Superior temporal gyrus (tissue), 1 donor: ENCODE results near the gene APBA2.
A peak's percentile ranks its signal among the peaks of the same experiment; 100 is the strongest.

ENCODE experiments used
- DNase-seq: peaks from one replicate; pipeline ENCODE4 v3.0.0-alpha.2; 2016; ENCODE audit errors: extremely low spot score

APBA2 gene

GRCh38 chr15:28896951-28897350 lies 11.2 kb downstream of the APBA2 start:
- DNase-seq = peak; percentile 43

DNA sequence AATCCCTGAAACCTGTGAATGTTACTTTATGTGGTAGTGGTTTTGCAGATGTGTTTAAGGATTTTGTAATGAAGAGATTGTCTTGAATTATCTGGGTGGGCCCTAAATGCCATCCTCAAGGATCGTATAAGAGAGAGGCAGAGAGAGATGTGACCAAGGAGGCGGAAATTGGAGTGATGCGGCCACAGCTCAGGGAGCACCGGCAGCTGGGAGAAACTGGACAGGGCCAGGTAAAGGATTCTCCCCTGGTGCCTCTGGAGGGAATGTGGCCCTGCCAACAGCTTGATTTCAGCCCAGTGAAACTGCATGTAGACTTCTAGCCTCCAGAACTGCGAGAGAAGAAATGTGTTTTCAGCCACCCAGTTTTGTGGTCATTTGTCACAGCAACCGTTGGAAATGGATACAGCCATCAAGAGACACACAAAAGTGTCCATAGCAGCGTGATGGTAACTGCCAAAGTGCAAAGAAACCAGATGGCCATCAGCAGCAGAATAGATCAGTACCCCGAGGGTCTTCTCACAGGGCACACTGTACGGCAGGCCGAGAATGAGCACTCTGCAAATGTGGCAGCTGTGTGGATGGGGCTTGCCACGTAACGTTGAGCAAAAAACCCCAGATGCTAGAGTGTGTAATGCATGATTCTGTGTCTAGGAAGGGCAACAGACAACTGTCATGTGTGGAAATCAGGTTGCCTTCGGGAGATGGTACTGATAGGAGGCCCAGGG lies 12.2 kb downstream of the APBA2 start:
- DNase-seq = no peak

DNA sequence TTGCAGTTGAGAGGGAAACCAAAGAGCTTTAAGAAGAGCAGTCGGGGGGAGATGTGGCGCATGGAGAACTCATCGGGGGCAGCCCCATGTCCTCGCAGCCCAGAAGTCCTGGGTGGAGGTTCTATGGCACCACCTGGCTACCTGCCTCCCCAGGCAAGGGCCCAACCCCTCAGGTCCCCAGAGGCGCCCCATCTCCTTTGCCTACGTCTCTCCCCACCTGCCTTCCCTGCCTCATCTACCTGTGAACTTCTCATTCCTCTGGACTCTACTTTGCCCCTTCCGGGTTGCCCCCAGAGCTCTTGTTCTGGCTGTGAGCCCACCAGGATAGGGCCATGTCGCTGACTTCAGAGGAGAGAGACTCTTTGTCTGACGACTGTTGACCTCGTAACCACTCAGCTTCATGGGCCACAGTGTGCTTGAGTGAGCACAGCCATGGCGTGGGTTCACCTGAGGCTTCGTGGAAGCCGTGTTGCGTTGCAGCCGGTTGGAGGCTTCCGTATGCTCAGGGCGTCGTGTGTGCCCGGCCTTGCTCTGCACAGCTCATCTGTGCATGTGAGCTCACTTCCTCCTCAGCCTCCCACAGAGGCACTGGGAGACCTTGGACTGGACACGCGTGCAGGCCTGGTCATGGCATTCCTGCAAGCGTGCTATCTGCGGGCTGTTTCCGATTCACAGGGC lies 13.4 kb downstream of the APBA2 start:
- DNase-seq = no peak

GRCh38 chr15:28900041-28900891 lies 14.5 kb downstream of the APBA2 start:
- no peak for DNase-seq

DNA sequence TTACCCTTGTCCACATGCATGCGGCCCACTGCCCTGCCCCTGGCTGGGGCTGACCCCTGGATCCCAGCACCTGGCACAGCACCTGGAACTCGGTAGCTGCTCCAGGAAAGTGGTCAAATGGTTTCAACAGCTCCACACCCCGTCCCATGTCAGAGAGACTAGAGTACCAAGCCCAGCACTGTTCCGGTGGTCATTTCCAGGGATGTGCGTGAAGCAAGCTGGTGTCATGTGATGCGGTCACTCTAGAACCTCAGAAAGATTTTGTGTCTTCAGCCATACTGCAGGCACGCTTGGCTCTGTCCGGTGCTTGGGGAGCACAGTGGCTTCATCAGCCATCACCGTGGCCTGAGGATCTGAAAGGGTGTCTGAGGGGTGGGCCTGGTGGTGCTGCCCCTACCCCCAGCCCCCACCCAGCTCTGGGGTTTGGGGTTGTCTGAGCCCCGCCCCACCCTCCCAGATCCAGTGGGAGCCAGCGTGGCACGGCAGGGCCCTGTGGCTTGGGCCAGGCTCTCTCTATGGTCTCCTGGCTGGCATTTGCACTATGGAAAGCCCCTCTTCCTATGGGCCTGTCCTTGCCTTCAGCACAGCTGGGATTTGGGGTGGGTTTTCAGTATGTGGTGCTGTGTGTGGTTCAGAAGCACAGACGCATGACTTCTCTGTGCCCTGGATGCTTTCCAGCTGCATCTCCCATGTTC lies 15.3 kb downstream of the APBA2 start:
- no peak for DNase-seq

DNA sequence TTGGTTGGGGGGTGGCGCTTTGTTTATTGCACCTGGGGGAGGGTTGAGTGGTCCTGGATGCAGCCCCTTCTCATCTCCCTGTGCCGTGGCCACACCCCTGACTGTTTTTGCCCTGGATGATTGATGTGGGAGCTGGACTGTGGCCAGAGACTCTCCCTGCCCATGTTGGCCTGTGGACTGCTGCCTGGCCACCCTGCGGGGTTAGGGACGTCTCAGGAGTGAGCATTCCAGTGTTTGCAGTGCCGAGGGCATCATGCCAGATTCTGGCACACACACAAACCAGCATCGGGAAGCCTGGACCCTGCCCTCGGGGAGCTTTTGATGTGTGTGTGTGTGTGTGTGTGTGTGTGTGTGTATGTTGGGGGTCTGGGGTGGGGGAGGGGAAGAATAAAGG lies 15.8 kb downstream of the APBA2 start:
- DNase-seq = no peak

DNA sequence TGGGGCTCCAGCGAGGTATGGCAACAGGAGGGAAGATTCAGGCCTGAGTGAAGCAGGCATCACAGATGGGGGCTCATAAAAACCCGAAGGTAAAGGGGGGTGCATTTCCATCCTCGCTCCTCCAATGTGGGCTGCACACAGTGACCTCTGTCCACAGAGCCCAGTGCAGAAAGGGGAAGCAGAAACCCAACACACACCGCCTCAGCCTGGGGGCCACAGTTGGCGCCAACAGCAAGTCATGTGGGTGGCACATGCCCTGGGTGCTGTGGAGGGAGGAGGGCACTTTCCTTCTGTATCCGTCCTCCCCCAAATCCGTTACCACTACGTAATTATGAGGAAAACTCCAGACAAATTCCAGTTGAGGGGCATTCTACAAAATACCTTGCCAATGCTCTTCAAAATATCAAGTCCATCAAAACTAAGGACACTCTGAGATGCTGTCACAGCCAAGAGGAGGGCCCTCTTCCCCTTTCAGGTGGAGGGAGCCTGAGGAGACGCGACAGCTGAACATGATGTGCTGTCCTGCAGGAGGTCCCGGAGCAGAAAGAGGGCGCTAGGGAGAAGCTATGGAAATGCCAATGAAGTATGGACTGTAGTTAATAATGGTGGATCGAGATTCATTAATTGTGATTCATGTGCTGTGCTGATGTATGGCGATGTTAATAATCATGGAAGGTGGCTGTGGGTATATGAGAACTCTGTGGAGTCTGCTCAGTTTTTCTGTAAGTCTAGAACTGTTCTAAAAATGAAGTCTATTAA lies 16.4 kb downstream of the APBA2 start:
- no peak for DNase-seq

GRCh38 chr15:28902856-28903255 lies 17.1 kb downstream of the APBA2 start:
- DNase-seq = no peak

DNA sequence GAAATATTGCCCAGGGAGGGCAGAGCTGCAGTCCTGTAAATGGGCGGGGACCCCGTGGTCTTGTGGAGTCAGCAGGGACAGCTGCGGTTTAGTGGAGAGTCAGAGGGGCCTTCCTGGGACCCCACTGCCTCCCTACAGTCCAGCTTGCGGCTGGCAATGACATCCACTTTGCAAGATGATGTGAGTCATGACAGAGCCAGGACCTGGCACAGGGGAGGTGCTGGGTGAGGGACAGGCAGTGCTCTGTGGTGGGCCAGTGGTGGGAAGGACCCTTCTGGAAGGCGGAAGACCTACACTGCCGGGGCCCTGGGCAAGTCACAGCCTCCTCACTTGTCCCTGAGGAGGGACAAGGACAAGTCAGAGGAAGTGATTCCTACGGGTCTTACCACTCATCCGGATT lies 17.8 kb downstream of the APBA2 start:
- no peak for DNase-seq

GRCh38 chr15:28904003-28904402 lies 18.2 kb downstream of the APBA2 start:
- DNase-seq = no peak

GRCh38 chr15:28904541-28905315 lies 19.0 kb downstream of the APBA2 start:
- DNase-seq = peak; percentile 54

DNA sequence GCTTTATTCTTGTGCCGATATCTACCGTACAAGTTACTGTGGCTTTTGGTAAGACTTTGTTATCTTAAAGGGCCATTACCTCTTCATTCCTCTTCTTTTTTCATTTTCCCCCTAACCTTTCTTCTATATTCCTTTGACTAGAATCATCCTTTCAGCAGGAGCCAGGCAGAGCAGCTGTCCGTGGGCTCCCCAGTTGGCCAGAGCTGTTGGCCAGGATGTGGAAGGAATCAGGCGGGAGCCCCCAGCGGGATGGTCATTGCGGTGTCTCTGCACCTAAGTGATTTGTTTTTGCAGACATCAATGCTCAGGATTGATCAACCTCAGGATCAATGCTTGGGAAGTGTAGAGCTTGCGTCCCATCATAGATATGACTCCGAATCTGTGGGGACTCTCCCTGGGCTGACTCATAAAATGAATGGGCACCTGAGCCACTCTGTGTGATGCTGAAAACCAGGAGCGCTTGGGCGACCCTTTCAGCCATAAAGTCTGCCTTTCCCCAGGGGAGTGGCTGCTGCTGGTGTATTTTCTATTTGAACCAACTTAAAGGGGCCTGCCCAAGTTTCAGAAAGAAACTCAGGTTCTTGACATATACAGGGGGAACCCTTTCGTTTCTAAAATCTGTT lies 21.7 kb downstream of the APBA2 start:
- DNase-seq = no peak

DNA sequence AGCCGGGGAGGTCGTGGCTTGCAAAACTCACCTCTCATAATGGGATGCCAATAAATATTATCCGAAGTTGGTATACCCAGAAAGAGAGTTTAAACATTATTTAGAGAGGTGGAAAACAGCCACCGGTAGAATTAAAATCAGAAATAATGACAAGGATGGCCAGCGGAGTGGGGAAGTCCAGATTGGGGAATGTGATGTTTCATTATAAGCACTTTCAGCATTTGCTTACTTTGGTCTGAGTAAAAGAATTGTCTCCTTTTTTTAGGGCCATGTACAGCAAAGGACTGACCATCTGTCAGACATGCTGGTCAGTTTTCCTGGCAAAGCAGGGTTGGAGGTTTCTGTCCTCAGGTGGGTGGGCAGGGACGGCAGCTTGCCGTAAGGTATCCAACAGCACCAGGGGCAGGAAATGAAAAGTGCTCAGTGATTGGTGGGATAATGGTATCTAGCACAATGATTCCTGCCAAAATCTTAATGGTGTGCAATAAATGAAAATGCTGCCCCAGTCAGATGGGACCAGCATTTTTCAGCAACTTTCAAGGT lies 24.3 kb downstream of the APBA2 start:
- no peak for DNase-seq

DNA sequence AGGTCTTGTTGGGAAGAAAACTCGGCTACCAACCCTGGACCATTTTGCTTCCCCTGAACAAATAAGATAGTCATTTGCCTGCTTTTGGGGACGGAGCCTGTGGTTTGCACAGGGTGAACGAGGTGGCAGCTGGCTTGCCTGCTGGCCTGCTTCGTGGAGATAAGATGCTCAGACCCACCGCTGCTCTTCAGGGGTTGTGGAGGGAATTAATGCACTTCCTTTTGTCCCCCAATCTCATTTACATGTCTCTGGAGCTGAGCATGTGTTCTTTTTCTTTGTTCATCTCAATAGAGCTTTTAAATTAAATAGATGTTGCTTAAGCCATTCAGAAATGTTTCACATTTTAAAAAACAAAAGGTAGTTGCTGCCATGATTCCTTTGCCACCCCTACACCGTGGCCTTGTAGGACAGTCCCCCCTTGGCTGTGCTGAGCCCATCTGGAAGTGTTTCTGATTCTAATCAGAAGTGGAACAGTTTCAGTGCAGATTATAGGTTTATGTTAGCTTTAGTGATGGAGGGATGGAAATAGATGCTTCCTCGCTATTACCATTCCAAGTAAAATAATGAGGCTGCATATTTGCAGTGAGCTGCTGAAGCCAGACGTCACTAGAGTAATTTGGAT lies 25.6 kb downstream of the APBA2 start:
- DNase-seq = peak; percentile 46

- no peak for DNase-seq
Observed at GRCh38 chr15:28912422-28912821, 26.6 kb downstream of the APBA2 start.

- DNase-seq = no peak
Observed at GRCh38 chr15:28913171-28913765, 27.5 kb downstream of the APBA2 start.

DNA sequence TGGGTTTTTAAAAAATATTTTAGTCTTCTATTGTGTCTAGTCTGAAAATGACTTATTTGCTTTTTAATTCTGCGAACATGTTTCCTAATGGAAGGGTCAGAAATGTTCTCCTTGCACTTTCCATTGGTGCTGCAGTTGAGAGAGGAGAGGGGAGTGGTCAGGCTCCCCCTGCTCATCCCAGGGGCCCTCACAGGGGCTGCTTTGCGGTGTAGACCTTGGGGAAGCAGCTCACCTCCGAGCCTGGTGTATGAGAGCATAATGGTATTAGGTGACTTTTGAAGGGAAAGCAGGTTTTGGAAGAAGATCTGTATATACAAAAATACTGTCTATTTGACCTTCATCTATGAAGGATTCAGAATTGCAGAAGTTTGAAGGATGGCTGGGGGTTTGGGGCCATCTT lies 28.3 kb downstream of the APBA2 start:
- no peak for DNase-seq

DNA sequence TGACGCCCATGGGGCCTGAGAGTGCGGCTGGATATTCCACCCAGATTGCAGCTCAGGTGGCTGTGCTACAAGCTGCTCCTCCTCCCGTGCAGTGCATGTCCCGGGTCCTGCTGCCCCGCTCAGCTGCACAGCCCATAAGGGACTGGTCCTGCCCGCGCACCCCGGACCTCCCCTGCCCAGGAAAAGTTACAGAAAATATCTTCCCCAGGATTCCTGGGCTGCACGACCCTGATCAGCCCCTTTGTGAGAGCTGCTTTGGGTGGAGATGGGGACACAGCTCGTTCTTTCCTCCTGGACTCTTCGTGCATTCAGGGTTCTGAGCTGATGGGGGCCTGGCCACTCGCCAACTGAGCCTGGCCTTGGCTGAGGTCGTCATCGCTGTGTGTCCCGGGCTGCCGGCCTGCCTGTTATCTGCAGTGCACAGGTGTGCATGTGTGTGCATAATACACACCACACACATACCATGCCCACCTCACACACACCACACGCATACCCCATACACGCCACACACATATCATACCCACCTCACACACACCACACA lies 28.8 kb downstream of the APBA2 start:
- DNase-seq = no peak
